Mesenchymal stem cell (in vitro differentiated cells and primary cell): ENCODE results near the gene STK17A.

Source experiments
- DNase-seq: peaks from one replicate; pipeline ENCODE4 v3.0.0-alpha.2; 2013
- H2AFZ ChIP-seq: one replicate; pipeline ENCODE4 v1.6.1; 2013; ENCODE audit warnings: low read depth, mild to moderate bottlenecking, control low read depth, inconsistent platforms, low read length, moderate library complexity
- H2AK5ac ChIP-seq: 2 replicates; pipeline ENCODE4 v1.6.1; 2013; ENCODE audit warnings: low read length, moderate library complexity, mild to moderate bottlenecking, inconsistent platforms; ENCODE audit not compliant: severe bottlenecking
- H2BK120ac ChIP-seq: one replicate; pipeline ENCODE4 v1.6.1; 2013; ENCODE audit warnings: low read depth, mild to moderate bottlenecking, inconsistent platforms, low read length, moderate library complexity
- H2BK12ac ChIP-seq, 2 experiments: one replicate each; pipeline ENCODE4 v1.6.1; 2013; ENCODE audit warnings: inconsistent platforms in 2 of 2, low read length in 2 of 2, mild to moderate bottlenecking in 2 of 2, moderate library complexity in 2 of 2, control low read depth in 1 of 2
- H2BK15ac ChIP-seq: one replicate; pipeline ENCODE4 v1.6.1; 2013; ENCODE audit warnings: mild to moderate bottlenecking, low read depth, inconsistent platforms; ENCODE audit not compliant: poor library complexity, severe bottlenecking
- H2BK5ac ChIP-seq: 2 replicates; pipeline ENCODE4 v1.6.1; 2013; ENCODE audit warnings: low read depth, mild to moderate bottlenecking, low read length, control low read depth, inconsistent platforms; ENCODE audit not compliant: poor library complexity, severe bottlenecking
- H3K14ac ChIP-seq, 2 experiments: one replicate each; pipeline ENCODE4 v1.6.1; 2013; ENCODE audit warnings: inconsistent platforms in 2 of 2, low read length in 2 of 2, control low read depth in 1 of 2, mild to moderate bottlenecking in 1 of 2, moderate library complexity in 1 of 2
- H3K18ac ChIP-seq, 2 experiments: one replicate each; pipeline ENCODE4 v1.6.1; 2013; ENCODE audit warnings: inconsistent platforms in 2 of 2, low read length in 2 of 2, control low read depth in 1 of 2, low read depth in 1 of 2, mild to moderate bottlenecking in 1 of 2
- H3K23ac ChIP-seq, 2 experiments: one replicate each; pipeline ENCODE4 v1.6.1; 2013; ENCODE audit warnings: inconsistent platforms in 2 of 2, low read length in 2 of 2, mild to moderate bottlenecking in 2 of 2, moderate library complexity in 2 of 2, control low read depth in 1 of 2
- H3K27ac ChIP-seq: 2 replicates; pipeline ENCODE4 v1.5.1; 2013; ENCODE audit warnings: mild to moderate bottlenecking, moderate library complexity, low read length, control low read depth, inconsistent platforms; ENCODE audit not compliant: poor library complexity, severe bottlenecking
- H3K27me3 ChIP-seq, 2 experiments: 2 replicates each; pipeline versions ENCODE4 v1.6.1 to v1.7.0; 2013; ENCODE audit warnings: low read length in 2 of 2, mild to moderate bottlenecking in 2 of 2, moderate library complexity in 2 of 2, control low read depth in 1 of 2, inconsistent platforms in 1 of 2; ENCODE audit not compliant: control insufficient read depth in 1 of 2, insufficient read depth in 1 of 2
- H3K36me3 ChIP-seq, 2 experiments: 2 replicates each; pipeline versions ENCODE4 v1.6.1 to v1.7.0; 2013; ENCODE audit warnings: low read length in 2 of 2, control low read depth in 1 of 2, inconsistent platforms in 1 of 2, low read depth in 1 of 2, mild to moderate bottlenecking in 1 of 2; ENCODE audit not compliant: insufficient read depth in 2 of 2, control insufficient read depth in 1 of 2
- H3K4ac ChIP-seq, 2 experiments: one replicate each; pipeline ENCODE4 v1.6.1; 2013; ENCODE audit warnings: inconsistent platforms in 2 of 2, low read length in 2 of 2, mild to moderate bottlenecking in 2 of 2, moderate library complexity in 2 of 2, control low read depth in 1 of 2, low read depth in 1 of 2
- H3K4me1 ChIP-seq: 2 replicates; pipeline ENCODE4 v1.6.1; 2013; ENCODE audit warnings: low read depth, low read length, control low read depth; ENCODE audit not compliant: control insufficient read depth, insufficient read depth
- H3K4me2 ChIP-seq: 2 replicates; pipeline ENCODE4 v1.6.1; 2013; ENCODE audit warnings: low read length, mild to moderate bottlenecking, inconsistent platforms; ENCODE audit not compliant: poor library complexity, severe bottlenecking
- H3K4me3 ChIP-seq, 2 experiments: 2 replicates each; pipeline versions ENCODE4 v1.5.1 to v1.7.0; 2013; ENCODE audit warnings: low read length in 2 of 2, mild to moderate bottlenecking in 2 of 2, control low read depth in 1 of 2, low read depth in 1 of 2; ENCODE audit not compliant: insufficient read depth in 1 of 2
- H3K79me1 ChIP-seq: replicated peaks from 2 replicates; pipeline ENCODE4 v1.6.1; 2013; ENCODE audit warnings: mild to moderate bottlenecking, control low read depth, low read length, inconsistent platforms; ENCODE audit not compliant: poor library complexity, severe bottlenecking
- H3K9ac ChIP-seq: 2 replicates; pipeline ENCODE4 v1.7.0; 2013; ENCODE audit warnings: mild to moderate bottlenecking, low read length, moderate library complexity
- H3K9me3 ChIP-seq: 2 replicates; pipeline ENCODE4 v1.7.0; 2013; ENCODE audit warnings: mild to moderate bottlenecking, low read length; ENCODE audit not compliant: control insufficient read depth
- H4K8ac ChIP-seq: one replicate; pipeline ENCODE4 v1.6.1; 2013; ENCODE audit warnings: inconsistent platforms, mild to moderate bottlenecking, low read length, moderate library complexity
- H4K91ac ChIP-seq: one replicate; pipeline ENCODE4 v1.6.1; 2013; ENCODE audit warnings: mild to moderate bottlenecking, low read length, inconsistent platforms
- WGBS: methylation state at CpG from one replicate; pipeline ENCODE4 v1.1.7; 2013; ENCODE audit warnings: mixed read lengths; 5-methylcytosine and 5-hydroxymethylcytosine counted together

The STK17A gene

DNA sequence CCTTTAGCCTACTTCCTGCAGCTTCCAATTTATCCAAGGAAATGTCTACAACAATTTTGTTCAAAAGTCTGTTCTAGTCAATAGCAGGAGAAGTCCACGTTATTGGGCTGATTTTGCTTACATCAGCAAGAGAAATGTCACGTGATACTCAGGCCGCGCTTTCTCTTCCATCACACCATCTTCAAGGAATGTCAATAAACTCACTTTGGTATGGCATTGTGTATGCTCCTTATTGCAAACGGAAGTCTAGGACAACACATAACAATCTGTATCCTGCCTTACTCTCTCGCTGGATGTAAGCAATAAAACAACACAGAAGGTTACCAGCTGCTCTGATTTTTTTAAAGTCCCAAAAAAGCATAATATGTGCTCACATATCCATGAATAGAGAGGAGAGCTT, 17.1 kb upstream of the STK17A start:
- Histone ChIP-seq H3K27ac (no peak overlapping the region), H3K36me3 (no peaks in the 10 kb centered on the region), H3K4ac (no peak overlapping the region), H2BK12ac (no peak overlapping the region), H2AFZ (no peak overlapping the region), H3K9me3 (no peaks in the 10 kb centered on the region), H3K4me3 (no peak overlapping the region), H4K8ac (no peak overlapping the region), H3K27me3 (no peaks in the 10 kb centered on the region), H2BK15ac (no peak overlapping the region), H3K4me1 (peaks cover 2% of the 10 kb centered on the region), H2BK120ac (no peak overlapping the region), H3K23ac (no peak overlapping the region), H3K4me2 (no peak overlapping the region), H3K79me1 (no peaks in the 10 kb centered on the region), H3K14ac (no peak overlapping the region), H3K18ac (no peak overlapping the region), H3K9ac (no peak overlapping the region), H2AK5ac (no peak overlapping the region), H2BK5ac (no peak overlapping the region), H4K91ac (no peak overlapping the region)
- DNase-seq: peak; percentile 72
- WGBS: 79% methylated on average over 6 of the region's 6 CpGs

GRCh38 chr7:43568529-43568928, 14.4 kb upstream of the STK17A start:
- H3K18ac ChIP-seq: no peak overlapping the region
- H2BK5ac ChIP-seq: no peak overlapping the region
- H3K4me2 ChIP-seq: no peak overlapping the region
- WGBS: 90% methylated on average over 6 of the region's 6 CpGs
- H3K9me3 ChIP-seq: no peaks in the 10 kb centered on the region
- H2BK120ac ChIP-seq: no peak overlapping the region
- H3K4ac ChIP-seq: no peak overlapping the region
- no peaks in the 10 kb centered on the region for H3K79me1 ChIP-seq
- H4K91ac ChIP-seq: no peak overlapping the region
- no peaks in the 10 kb centered on the region for H3K36me3 ChIP-seq
- no peak overlapping the region for H3K14ac ChIP-seq
- H2BK12ac ChIP-seq: peak overlapping the region in 1 of 2 experiments; percentile 64
- DNase-seq: no peak
- peak overlapping the region; percentile 33 for H2AK5ac ChIP-seq
- no peak overlapping the region for H3K23ac ChIP-seq
- H3K4me3 ChIP-seq: no peak overlapping the region
- H3K27ac ChIP-seq: no peak overlapping the region
- no peaks in the 10 kb centered on the region for H3K27me3 ChIP-seq
- H2BK15ac ChIP-seq: no peak overlapping the region
- no peak overlapping the region for H4K8ac ChIP-seq
- H2AFZ ChIP-seq: no peak overlapping the region
- peak overlapping the region; percentile 51 for H3K9ac ChIP-seq
- H3K4me1 ChIP-seq: peaks cover 2% of the 10 kb centered on the region

- peaks cover 2% of the 10 kb centered on the region for H3K4me1 ChIP-seq
- 20% methylated on average over 2 of the region's 4 CpGs for WGBS
These were observed 13.5 kb upstream of the STK17A start for GRCh38 chr7:43569424-43569823.

GRCh38 chr7:43570688-43571365, 12.1 kb upstream of the STK17A start:
- no peak overlapping the region for H3K23ac ChIP-seq
- no peak overlapping the region for H3K27ac ChIP-seq
- no peak overlapping the region for H2BK5ac ChIP-seq
- no peaks in the 10 kb centered on the region for H3K9me3 ChIP-seq
- no peak overlapping the region for H4K91ac ChIP-seq
- H3K4me1 ChIP-seq: peaks cover 2% of the 10 kb centered on the region
- no peaks in the 10 kb centered on the region for H3K79me1 ChIP-seq
- no peak overlapping the region for H2AFZ ChIP-seq
- H3K18ac ChIP-seq: no peak overlapping the region
- H3K4ac ChIP-seq: no peak overlapping the region
- H3K4me3 ChIP-seq: no peak overlapping the region
- H4K8ac ChIP-seq: no peak overlapping the region
- no peak overlapping the region for H2BK12ac ChIP-seq
- DNase-seq: peak; percentile 37
- H2BK120ac ChIP-seq: no peak overlapping the region
- WGBS: 89% methylated on average over 4 of the region's 4 CpGs
- no peak overlapping the region for H2BK15ac ChIP-seq
- H3K9ac ChIP-seq: peak overlapping the region; percentile 38
- H3K14ac ChIP-seq: no peak overlapping the region
- H3K27me3 ChIP-seq: no peaks in the 10 kb centered on the region
- no peaks in the 10 kb centered on the region for H3K36me3 ChIP-seq
- H3K4me2 ChIP-seq: no peak overlapping the region
- peak overlapping the region; percentile 73 for H2AK5ac ChIP-seq

More at GRCh38 chr7:43569424-43569823, 13.5 kb upstream of the STK17A start:
- no peak overlapping the region for H2AFZ ChIP-seq
- no peak overlapping the region for H3K4me2 ChIP-seq
- no peak overlapping the region for H4K91ac ChIP-seq
- H4K8ac ChIP-seq: peak overlapping the region; percentile 68
- H2AK5ac ChIP-seq: no peak overlapping the region
- no peak overlapping the region for H3K18ac ChIP-seq
- DNase-seq: peak; percentile 79
- no peak overlapping the region for H3K14ac ChIP-seq
- H3K9me3 ChIP-seq: no peaks in the 10 kb centered on the region
- no peak overlapping the region for H3K23ac ChIP-seq
- no peak overlapping the region for H2BK15ac ChIP-seq
- no peaks in the 10 kb centered on the region for H3K36me3 ChIP-seq
- no peak overlapping the region for H2BK120ac ChIP-seq
- no peaks in the 10 kb centered on the region for H3K79me1 ChIP-seq
- no peaks in the 10 kb centered on the region for H3K27me3 ChIP-seq
- no peak overlapping the region for H3K4me3 ChIP-seq
- H3K9ac ChIP-seq: peak overlapping the region; percentile 51
- H2BK12ac ChIP-seq: peak overlapping the region in 1 of 2 experiments; percentile 51
- H2BK5ac ChIP-seq: no peak overlapping the region
- no peak overlapping the region for H3K4ac ChIP-seq
- H3K27ac ChIP-seq: peak overlapping the region; percentile 12
